GM12801 (cell line): Measurements from ENCODE around the gene KCNIP1.

Experiments used
- CTCF ChIP-seq: IDR thresholded peaks from one replicate; pipeline ENCODE4 v1.5.1; 2011; ENCODE audit warnings: control low read depth; ENCODE audit not compliant: insufficient read length; ENCODE audit errors: extremely low read depth

Gene KCNIP1

DNA sequence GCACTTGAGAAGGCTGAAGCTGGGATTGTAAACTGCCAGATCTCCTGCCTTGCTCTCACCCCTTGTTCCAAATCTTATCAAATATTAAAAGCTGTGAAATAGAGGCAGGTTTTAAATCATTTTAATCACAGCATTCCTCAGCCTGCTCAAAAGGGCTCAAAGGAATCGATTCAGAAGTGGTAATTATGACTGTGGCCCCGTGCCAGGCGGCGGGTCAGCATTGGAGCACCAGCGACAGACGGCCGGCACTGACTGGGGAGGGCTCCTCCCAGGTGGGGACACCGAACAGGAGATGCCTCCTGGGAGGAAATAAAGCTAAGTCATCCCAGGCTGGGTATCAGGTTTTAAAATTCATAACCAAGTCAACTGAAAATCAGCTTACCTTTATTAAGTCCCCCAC, 66.7 kb downstream of the KCNIP1 start:
- no peak for TF ChIP-seq CTCF

DNA sequence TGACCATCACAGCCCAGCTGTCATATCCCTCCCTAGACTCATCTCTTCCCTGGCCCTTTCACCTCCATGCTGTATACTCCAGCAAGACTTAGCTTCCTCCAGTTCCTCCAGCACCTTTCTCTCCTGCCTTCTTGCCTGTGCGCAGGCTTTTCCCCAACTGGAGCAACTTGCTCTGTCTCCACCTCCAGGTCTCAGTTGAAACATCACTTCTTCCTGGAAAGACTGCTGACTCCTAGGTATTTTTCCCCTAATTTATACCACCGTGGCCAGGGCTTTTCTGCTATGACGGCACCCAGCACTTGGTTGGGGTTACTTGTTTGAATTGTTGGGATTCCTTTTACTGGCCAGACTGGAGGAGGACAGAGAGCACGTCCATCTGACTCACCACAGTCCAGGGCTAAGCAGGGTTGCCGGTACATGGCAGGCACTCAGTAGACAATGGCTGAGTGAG, 67.5 kb downstream of the KCNIP1 start:
- TF ChIP-seq CTCF: no peak

DNA sequence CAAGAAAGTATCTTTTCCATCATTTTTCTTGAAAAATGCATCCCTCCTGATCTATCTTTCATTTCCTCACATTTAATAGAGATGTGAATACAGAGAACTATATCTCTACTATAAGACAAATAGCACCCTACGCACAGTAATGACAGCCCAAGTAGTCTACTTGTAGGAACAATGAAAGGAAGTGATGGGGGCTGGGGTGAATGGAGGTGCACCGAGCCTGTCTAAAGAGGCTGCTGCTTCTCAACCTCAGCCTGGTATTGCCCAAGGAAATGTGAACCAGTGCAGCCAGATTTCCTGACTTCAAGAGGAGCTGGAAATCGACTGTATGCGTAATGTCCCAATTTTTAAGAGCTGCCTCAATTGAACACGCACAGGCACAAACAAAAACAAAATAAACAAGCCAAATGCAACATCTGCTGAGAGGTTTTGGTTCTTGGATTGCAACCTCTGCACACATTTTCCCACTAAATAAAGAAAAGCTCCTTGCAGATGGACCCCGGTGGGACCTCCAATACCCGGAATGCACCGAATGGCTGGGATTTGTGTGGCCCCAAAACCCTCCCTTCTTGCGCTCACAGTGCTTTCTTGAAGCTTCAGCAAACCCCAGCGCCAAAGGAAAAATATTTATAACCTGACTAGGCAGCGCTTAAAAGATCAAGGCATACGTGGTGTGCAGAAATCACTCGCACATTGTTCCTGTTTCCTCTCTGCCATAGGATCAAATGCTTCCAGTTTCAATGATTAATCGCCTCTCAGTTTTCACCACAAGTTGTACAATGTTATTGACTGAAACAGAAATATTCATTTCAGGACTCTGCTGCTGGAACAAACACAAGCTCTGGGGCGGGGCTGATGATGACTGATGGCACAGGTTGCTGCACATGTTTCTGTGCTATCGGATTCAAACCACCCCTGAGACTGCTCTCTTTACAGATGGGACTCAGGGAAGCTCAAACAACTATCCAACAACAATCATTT, 68.3 kb downstream of the KCNIP1 start:
- no peak for TF ChIP-seq CTCF

GRCh38 chr5:170573114-170573513, 69.3 kb downstream of the KCNIP1 start:
- TF ChIP-seq CTCF: no peak

GRCh38 chr5:170573660-170574059, 69.8 kb downstream of the KCNIP1 start:
- no peak for TF ChIP-seq CTCF

DNA sequence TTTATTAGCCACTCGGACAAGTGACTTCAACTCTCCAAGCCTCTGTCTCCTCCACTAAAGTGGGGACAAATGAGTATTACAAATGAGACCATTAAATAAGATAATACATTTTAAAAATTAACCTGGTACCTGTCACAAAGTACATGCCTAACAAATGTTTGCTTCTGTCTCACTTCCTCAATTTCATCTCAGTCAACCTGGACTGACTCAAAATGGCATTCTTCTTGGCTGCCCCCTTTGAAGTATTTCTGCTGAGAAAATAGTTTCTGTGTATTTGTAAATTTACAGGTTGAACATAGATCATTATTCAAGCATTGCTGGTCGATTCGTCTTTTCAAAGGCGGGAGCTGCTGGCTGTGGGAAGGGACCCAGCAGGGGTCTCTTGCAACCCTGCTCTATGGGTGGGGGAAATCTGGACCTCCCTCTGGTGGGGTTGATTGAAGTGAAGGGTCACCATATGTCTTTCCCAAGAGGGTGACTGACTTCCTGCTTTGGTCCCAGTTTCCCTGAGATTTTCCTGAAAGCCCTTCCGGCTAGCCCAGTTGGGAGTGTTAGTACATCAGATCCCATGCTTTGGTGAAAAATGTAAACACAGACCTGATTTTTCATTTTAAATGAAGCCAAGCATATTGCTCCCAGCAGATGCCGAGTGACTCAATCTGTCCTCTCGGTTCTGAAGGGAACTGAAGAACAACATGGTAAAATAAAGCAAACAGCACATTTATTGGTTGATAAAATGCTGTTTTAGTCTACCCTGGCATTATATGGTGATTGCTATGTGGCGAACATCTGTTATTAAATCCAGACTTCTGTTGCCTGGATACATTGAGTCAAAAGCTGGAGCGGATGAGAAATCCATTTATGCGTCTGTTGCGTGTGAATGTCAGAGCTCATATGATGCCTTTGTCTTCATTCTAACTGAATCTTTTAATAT, 73.0 kb downstream of the KCNIP1 start:
- no peak for TF ChIP-seq CTCF

DNA sequence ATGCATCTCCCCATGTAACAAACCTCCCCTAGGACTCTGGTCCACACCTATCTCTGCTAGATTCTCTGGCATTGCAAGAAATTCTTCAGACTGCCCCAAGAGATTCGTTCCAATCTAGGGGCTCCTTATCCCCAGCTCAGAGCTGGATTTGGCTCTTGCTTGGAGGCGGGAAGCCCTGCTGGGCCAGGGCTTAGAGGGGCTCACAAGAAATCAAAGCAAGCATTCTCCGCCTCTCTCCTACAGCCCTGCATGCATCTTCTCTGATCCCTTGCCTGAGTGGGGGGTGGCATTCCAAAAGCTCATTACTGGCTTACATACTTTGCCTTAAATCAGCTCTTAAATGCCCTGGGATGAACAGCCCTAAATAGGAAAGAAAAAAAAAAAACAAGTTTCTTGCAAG, 75.8 kb downstream of the KCNIP1 start:
- no peak for TF ChIP-seq CTCF
